Activated CD8-positive, alpha-beta memory T cell treated with anti-CD3 and anti-CD28 coated beads, Interleukin-2, amount 10 ng/mL, durations not matched to agents 7 days and 5 days (primary cell): ENCODE measurements around the gene KLHDC7B. TPM values are rescaled to one million over a fixed set of nuclear protein-coding genes. Genes with fewer than 3 reads are reported as not detected.

Experiments used
- ATAC-seq: fragments of 150-1000 bp; cut with Tn5 transposase; one replicate; pipeline ENCODE4 v1.10.0; 2021; ENCODE audit warnings: moderate library complexity
- CTCF ChIA-PET: fragments of 350-600 bp; sonication (Branson Sonifier 250); formaldehyde crosslinking; loops from one replicate; lab custom pipeline; 2021; ENCODE audit warnings: antibody characterized with exemption; lab: Charles Lee
- DNase-seq: peaks from one replicate; pipeline ENCODE4 v3.0.0-alpha.2; 2020
- H3K27ac Mint-ChIP-seq: one replicate; pipeline ENCODE4 v1.8.0; 2021; ENCODE audit warnings: mild to moderate bottlenecking, mixed read lengths
- H3K27me3 Mint-ChIP-seq: one replicate; pipeline ENCODE4 v1.8.0; 2021; ENCODE audit warnings: mixed read lengths
- H3K36me3 Mint-ChIP-seq: one replicate; pipeline ENCODE4 v1.8.0; 2021; ENCODE audit warnings: mild to moderate bottlenecking, mixed read lengths
- H3K4me1 Mint-ChIP-seq: one replicate; pipeline ENCODE4 v1.8.0; 2021; ENCODE audit warnings: mixed read lengths
- H3K4me3 Mint-ChIP-seq: one replicate; pipeline ENCODE4 v1.8.0; 2021; ENCODE audit warnings: mild to moderate bottlenecking, moderate library complexity, mixed read lengths
- H3K9me3 Mint-ChIP-seq: one replicate; pipeline ENCODE4 v1.8.0; 2022; ENCODE audit warnings: low read depth, mixed read lengths
- total RNA-seq, 2 experiments: library from RNA; stranded (reverse); gene quantifications; one replicate each; pipeline ENCODE4 v1.2.3, GENCODE V29; 2021

Gene KLHDC7B
- 10 to 100 TPM; 10.2 to 12.0 TPM for total RNA-seq

GRCh38 chr22:50545522-50546325 lies at the start of gene KLHDC7B:
Gene KLHDC7B, plus strand, starts transcription at chr22:50545899. Its CDS starts 345 bp downstream, at chr22:50546244.
- Mint-ChIP-seq H3K27me3 (no peaks in the 10 kb centered on the region), H3K4me3 (peak within 1 kb of the TSS; percentile 32), H3K27ac (peak within 1 kb of the TSS; percentile 92), H3K9me3 (no peaks in the 10 kb centered on the region), H3K36me3 (peaks cover 7% of the 10 kb centered on the region), H3K4me1 (peaks cover 65% of the 10 kb centered on the region)
- DNase-seq (peak; percentile 78), ATAC-seq (peak; percentile 20)
- CTCF ChIA-PET: interaction anchor here (0.7 to 2.5 kb wide), 10 partner anchors 8 to 95 kb away, joined by 3 to 22 read pairs (median 6); partner anchors contain the start of genes SCO2, SYCE3 and TYMP

GRCh38 chr22:50497093-50497492 lies 48.6 kb upstream of the KLHDC7B start:
- H3K36me3 Mint-ChIP-seq: no peaks in the 10 kb centered on the region
- H3K4me1 Mint-ChIP-seq: peaks cover 7% of the 10 kb centered on the region
- H3K4me3 Mint-ChIP-seq: no peak overlapping the region
- ATAC-seq (no peak), DNase-seq (no peak)
- H3K9me3 Mint-ChIP-seq: no peaks in the 10 kb centered on the region
- CTCF ChIA-PET: interaction anchor here (1.0 to 3.4 kb wide), 17 partner anchors 10 to 255 kb away, joined by 3 to 38 read pairs (median 5); partner anchors contain the start of genes ADM2, HDAC10, LMF2 and MIOX
- no peak overlapping the region for H3K27ac Mint-ChIP-seq
- peaks cover 13% of the 10 kb centered on the region for H3K27me3 Mint-ChIP-seq

DNA sequence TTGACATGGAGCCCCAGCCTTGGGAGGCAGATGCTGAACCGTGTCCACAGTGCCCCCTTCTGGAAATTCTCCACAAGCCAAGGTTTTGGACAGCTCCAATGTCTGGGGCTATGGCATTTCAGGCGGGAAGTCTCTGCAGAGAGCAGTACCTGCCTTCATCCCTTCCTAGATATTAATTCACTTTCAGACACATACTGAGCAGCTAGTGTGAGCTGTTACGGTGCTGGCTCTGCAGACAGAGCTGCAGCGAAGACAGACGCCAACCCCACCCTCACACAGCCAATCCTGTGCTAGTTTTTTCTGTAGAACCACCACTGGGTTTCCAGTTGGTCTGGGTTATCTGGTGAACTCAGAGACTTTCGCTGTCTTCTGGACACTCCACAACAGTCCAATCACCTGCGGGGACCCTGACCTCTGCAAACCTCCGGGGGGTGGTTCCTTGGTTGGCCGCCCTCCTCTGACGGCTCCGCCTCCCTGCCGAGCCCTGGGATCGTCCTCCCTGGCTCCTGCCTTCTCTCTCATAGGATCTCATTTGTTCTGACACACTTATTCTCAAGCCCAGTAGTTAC lies 47.3 kb upstream of the KLHDC7B start:
- peaks cover 13% of the 10 kb centered on the region for H3K27me3 Mint-ChIP-seq
- no peaks in the 10 kb centered on the region for H3K36me3 Mint-ChIP-seq
- H3K27ac Mint-ChIP-seq: no peak overlapping the region
- peaks cover 7% of the 10 kb centered on the region for H3K4me1 Mint-ChIP-seq
- DNase-seq (peak; percentile 85), ATAC-seq (peak; percentile 92)
- H3K4me3 Mint-ChIP-seq: no peak overlapping the region
- H3K9me3 Mint-ChIP-seq: no peaks in the 10 kb centered on the region
- CTCF ChIA-PET: interaction anchor here (0.6 to 3.4 kb wide), 42 partner anchors 9 to 327 kb away, joined by 3 to 38 read pairs (median 4); partner anchors contain the start of genes ADM2, HDAC10, LMF2 and MIOX

- H3K9me3 Mint-ChIP-seq: no peaks in the 10 kb centered on the region
- ATAC-seq (no peak), DNase-seq (no peak)
- no peak overlapping the region for H3K4me3 Mint-ChIP-seq
- H3K4me1 Mint-ChIP-seq: peaks cover 10% of the 10 kb centered on the region
- H3K27me3 Mint-ChIP-seq: peaks cover 10% of the 10 kb centered on the region
- CTCF ChIA-PET: interaction anchor here (0.8 to 3.4 kb wide), 6 partner anchors 16 to 248 kb away, joined by 3 to 13 read pairs (median 4); no protein-coding TSS in a partner anchor
- no peak overlapping the region for H3K27ac Mint-ChIP-seq
- no peaks in the 10 kb centered on the region for H3K36me3 Mint-ChIP-seq
These were observed 45.2 kb upstream of the KLHDC7B start for GRCh38 chr22:50500452-50500851.

- no peak overlapping the region for H3K27ac Mint-ChIP-seq
These were observed 43.6 kb upstream of the KLHDC7B start for GRCh38 chr22:50502096-50502495.

GRCh38 chr22:50502628-50503474 lies 42.8 kb upstream of the KLHDC7B start:
- Mint-ChIP-seq H3K9me3 (no peaks in the 10 kb centered on the region), H3K4me1 (peaks cover 15% of the 10 kb centered on the region), H3K27me3 (peaks cover under 1% of the 10 kb centered on the region), H3K4me3 (no peak overlapping the region), H3K27ac (no peak overlapping the region), H3K36me3 (no peaks in the 10 kb centered on the region)
- DNase-seq (no peak), ATAC-seq (no peak)
- CTCF ChIA-PET: interaction anchor here (0.9 to 1.8 kb wide), 2 partner anchors 23 to 29 kb away, joined by 3 to 5 read pairs; partner anchors contain the start of gene SCO2

More at GRCh38 chr22:50502096-50502495, 43.6 kb upstream of the KLHDC7B start:
- CTCF ChIA-PET: interaction anchor here (1.2 to 1.8 kb wide), 2 partner anchors 24 to 188 kb away, joined by 3 to 5 read pairs; partner anchors contain the start of gene SCO2
- Mint-ChIP-seq H3K4me3 (no peak overlapping the region), H3K9me3 (no peaks in the 10 kb centered on the region), H3K27me3 (peaks cover 5% of the 10 kb centered on the region), H3K36me3 (no peaks in the 10 kb centered on the region), H3K4me1 (peaks cover 15% of the 10 kb centered on the region)
- no peak for ATAC-seq
- DNase-seq: no peak

DNA sequence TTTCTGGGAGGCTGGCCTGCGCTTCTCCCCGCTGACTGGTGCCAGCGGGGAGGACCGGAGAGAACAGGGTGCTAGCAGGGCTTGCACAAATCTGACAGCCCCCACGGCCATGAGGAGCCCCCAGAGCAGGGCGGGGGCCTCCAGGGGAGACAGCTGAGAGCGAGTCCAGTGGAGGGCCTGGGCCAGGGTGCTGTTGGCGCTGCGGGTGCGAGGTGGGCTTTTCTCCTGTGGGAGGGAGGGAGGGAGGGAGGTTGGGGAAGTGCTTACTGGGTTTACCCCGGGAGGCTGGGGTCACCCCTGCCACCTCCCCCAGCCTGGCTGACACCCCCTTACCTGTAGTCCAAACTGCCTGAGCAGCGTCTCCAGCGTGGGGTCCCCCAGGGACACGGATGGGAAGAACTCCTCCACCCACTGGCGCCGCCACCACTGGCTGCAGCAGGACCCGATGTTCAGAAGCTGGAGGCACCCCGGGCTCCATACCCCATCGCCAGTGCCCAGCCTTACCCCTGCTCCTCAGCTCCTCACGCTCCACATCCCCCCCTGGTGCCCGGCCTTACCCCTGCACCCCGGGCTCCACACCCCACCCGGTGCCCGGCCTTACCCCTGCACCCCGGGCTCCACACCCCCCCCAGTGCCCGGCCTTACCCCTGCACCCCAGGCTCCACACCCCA lies 42.1 kb upstream of the KLHDC7B start:
- ATAC-seq: no peak
- DNase-seq: no peak
- Mint-ChIP-seq H3K27ac (no peak overlapping the region), H3K4me1 (peaks cover 10% of the 10 kb centered on the region), H3K4me3 (no peak overlapping the region), H3K27me3 (no peaks in the 10 kb centered on the region), H3K36me3 (no peaks in the 10 kb centered on the region), H3K9me3 (no peaks in the 10 kb centered on the region)
- CTCF ChIA-PET: interaction anchor here (0.9 kb wide), 1 partner anchor 30 kb away, joined by 3 read pairs; no protein-coding TSS in a partner anchor

- Mint-ChIP-seq H3K4me3 (no peak overlapping the region), H3K4me1 (peaks cover 17% of the 10 kb centered on the region), H3K27ac (no peak overlapping the region), H3K9me3 (no peaks in the 10 kb centered on the region), H3K36me3 (no peaks in the 10 kb centered on the region), H3K27me3 (no peaks in the 10 kb centered on the region)
- ATAC-seq (no peak), DNase-seq (no peak)
- CTCF ChIA-PET: interaction anchor here (1.0 kb wide), 1 partner anchor 21 kb away, joined by 3 read pairs; the partner anchor contains the start of gene SCO2
These were observed 41.1 kb upstream of the KLHDC7B start for GRCh38 chr22:50504369-50505211.

DNA sequence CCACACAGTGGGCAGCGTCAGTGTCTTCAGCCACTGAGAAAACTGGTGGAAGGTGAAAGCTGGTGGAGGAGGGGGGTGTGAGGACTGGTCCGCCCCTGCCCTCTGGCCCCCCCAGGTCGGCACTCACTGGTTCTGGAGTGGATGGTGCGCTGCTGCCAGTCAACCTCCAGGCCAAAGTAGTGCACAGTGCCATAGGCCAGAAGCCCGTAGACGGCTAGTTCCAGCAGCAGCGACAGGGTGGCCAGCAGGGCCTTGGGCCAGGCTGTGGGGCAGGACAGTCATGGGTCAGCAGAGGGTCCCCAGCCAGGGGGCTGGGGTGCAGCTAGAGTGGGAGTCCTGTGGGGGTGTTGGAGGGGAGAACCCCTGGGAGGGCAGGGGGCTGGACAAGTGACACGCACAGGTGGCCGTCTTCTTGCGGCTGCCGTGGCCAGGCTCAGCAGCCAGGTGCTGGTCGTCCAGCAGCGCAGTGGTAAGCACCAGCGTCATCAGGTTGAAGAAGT lies 40.4 kb upstream of the KLHDC7B start:
- Mint-ChIP-seq H3K27ac (no peak overlapping the region), H3K9me3 (no peaks in the 10 kb centered on the region), H3K36me3 (no peaks in the 10 kb centered on the region), H3K4me3 (no peak overlapping the region), H3K4me1 (peaks cover 22% of the 10 kb centered on the region), H3K27me3 (no peaks in the 10 kb centered on the region)
- ATAC-seq (no peak), DNase-seq (no peak)
- CTCF ChIA-PET: interaction anchor here (1.0 kb wide), 1 partner anchor 20 kb away, joined by 3 read pairs; the partner anchor contains the start of gene SCO2

GRCh38 chr22:50505776-50506610 lies 39.7 kb upstream of the KLHDC7B start:
- peak overlapping the region; percentile 98 for H3K4me3 Mint-ChIP-seq
- CTCF ChIA-PET: interaction anchor here (3.1 to 4.1 kb wide), 2 partner anchors 9 to 115 kb away, joined by 21 to 38 read pairs; no protein-coding TSS in a partner anchor
- H3K36me3 Mint-ChIP-seq: no peaks in the 10 kb centered on the region
- H3K27me3 Mint-ChIP-seq: no peaks in the 10 kb centered on the region
- H3K27ac Mint-ChIP-seq: no peak overlapping the region
- DNase-seq: peak; percentile 45
- no peak for ATAC-seq
- H3K9me3 Mint-ChIP-seq: no peaks in the 10 kb centered on the region
- H3K4me1 Mint-ChIP-seq: peaks cover 24% of the 10 kb centered on the region
